ENCODE data around the gene POLR1C. TPM values are rescaled to one million over a fixed set of nuclear protein-coding genes. Genes with fewer than 3 reads are reported as not detected.

Gene POLR1C
- total RNA-seq, 6 donors from 2014 or later, result 14.2 to 41.4 (median 24.5) TPM

DNA sequence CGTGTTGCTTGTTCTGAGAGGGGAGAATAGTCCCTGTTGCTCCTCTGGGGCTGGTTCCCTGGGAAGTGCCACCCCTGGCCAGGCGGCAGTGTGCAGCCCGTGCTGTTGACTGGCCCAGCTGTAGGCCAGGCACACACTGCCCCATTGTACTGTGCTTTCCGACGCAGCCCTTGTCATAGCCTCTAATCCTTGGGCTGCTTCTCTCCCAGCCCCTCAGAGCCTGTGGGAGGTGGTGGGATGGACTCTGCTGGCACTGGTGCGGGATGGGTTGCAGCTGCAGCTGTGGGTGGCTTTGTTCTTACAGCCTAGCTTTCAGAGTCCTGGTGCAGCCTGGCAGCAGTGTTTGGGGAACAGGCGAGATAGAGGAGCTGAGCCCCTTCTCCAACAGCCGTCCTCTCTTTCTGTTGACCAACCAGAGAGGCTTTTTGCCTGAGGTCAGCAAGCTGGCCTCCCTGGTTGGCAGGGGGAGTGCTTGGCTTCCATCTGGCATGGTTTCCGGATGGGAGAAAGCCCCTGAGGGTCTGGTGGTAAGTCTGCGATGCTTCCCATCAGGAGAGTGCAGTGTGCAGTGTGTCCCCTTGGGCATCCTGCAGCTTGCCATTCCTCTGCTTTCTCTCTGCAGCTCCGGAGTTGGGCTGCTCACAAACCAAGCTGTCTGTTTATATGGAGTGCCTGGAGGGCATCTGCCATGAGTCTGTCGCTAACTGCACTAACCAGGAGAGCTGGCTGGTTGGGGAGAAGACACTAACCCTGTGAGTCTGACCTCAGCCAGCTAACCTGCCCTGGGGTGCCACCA is 27.4 kb upstream of the POLR1C start:
- Histone ChIP-seq H3K9me3 (no peaks in the 10 kb centered on the region), H3K27me3 (no peaks in the 10 kb centered on the region), H3K36me3 (peaks cover 0 to 9% (median 0%) of the 10 kb centered on the region in 4 donors), H3K4me1 (peaks cover 17 to 25% (median 19%) of the 10 kb centered on the region in 4 donors), H3K4me3 (no peak overlapping the region), H3K27ac (no peak overlapping the region)
- ATAC-seq (ENCODE audit: low FRiP score in 2 of 2) (no peak), DNase-seq (no peak)
- 93 to 95% methylated on average over 5 to 10 of the region's 12 CpGs for WGBS, 2 donors
- TF ChIP-seq EP300 (IDR thresholded peaks at IDR 0.05) (no peak), POLR2AphosphoS5 (IDR thresholded peaks at IDR 0.05) (no peak), POLR2A (IDR thresholded peaks at IDR 0.05) (no peak)
- TF ChIP-seq, protein P1, sequence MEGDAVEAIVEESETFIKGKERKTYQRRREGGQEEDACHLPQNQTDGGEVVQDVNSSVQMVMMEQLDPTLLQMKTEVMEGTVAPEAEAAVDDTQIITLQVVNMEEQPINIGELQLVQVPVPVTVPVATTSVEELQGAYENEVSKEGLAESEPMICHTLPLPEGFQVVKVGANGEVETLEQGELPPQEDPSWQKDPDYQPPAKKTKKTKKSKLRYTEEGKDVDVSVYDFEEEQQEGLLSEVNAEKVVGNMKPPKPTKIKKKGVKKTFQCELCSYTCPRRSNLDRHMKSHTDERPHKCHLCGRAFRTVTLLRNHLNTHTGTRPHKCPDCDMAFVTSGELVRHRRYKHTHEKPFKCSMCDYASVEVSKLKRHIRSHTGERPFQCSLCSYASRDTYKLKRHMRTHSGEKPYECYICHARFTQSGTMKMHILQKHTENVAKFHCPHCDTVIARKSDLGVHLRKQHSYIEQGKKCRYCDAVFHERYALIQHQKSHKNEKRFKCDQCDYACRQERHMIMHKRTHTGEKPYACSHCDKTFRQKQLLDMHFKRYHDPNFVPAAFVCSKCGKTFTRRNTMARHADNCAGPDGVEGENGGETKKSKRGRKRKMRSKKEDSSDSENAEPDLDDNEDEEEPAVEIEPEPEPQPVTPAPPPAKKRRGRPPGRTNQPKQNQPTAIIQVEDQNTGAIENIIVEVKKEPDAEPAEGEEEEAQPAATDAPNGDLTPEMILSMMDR (IDR thresholded peaks at IDR 0.05), result no peak

DNA sequence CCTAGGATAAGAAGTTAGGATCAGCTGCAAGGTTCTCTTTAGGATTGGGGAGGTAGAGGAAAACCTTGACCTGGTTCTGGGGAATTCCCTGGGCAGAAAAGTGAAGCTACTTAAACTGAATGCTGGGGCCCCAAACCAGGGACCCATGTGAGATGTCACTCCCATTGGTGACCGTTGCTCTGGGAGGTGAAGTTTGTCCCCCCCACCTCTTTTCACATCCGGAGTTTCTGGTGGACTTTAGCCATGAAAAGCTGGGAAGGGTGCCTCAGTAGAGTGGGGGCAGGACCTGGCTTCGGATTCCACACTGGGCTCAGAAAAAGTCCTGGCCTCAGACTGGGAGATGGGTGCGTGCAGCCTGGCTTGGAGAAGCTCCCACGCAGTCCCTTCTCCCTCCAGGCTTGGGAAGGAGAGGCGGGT is 26.4 kb upstream of the POLR1C start:
- Histone ChIP-seq H3K4me3 (no peak overlapping the region), H3K27ac (no peak overlapping the region), H3K36me3 (peaks cover 0 to 9% (median 0%) of the 10 kb centered on the region in 4 donors), H3K27me3 (no peaks in the 10 kb centered on the region), H3K9me3 (no peaks in the 10 kb centered on the region), H3K4me1 (peaks cover 25 to 31% (median 26%) of the 10 kb centered on the region in 4 donors)
- ATAC-seq (ENCODE audit: low FRiP score in 2 of 2) (no peak), DNase-seq (no peak)
- TF ChIP-seq, protein P1 (IDR thresholded peaks at IDR 0.05), result no peak
- TF ChIP-seq POLR2AphosphoS5 (IDR thresholded peaks at IDR 0.05) (no peak), POLR2A (IDR thresholded peaks at IDR 0.05) (no peak), EP300 (IDR thresholded peaks at IDR 0.05) (no peak)
- WGBS, 2 donors, result 81 to 98% methylated on average over 6 of the region's 6 CpGs

- Histone ChIP-seq H3K9me3 (no peaks in the 10 kb centered on the region), H3K36me3 (no peaks in the 10 kb centered on the region), H3K27ac (peak overlapping the region in 3 of 4 donors; percentile 15 to 45 (median 32)), H3K4me3 (no peak overlapping the region), H3K27me3 (no peaks in the 10 kb centered on the region), H3K4me1 (peaks cover 38 to 42% (median 40%) of the 10 kb centered on the region in 4 donors)
- 31 to 50% methylated on average over 1 to 10 of the region's 10 CpGs for WGBS, 2 donors
- ATAC-seq (ENCODE audit: low FRiP score in 2 of 2) (peak; percentile 63 to 67), DNase-seq (peak; percentile 72 to 90)
- TF ChIP-seq POLR2A (IDR thresholded peaks at IDR 0.05), result no peak
- TF ChIP-seq, protein P1 (IDR thresholded peaks at IDR 0.05), result no peak
- no peak for TF ChIP-seq POLR2AphosphoS5 (IDR thresholded peaks at IDR 0.05)
- TF ChIP-seq EP300 (IDR thresholded peaks at IDR 0.05), result no peak
Measured at GRCh38 chr6:43491750-43492661, 24.9 kb upstream of the POLR1C start.

GRCh38 chr6:43492673-43493072 is 24.2 kb upstream of the POLR1C start:
- WGBS, 2 donors, result 63% methylated on average over 3 of the region's 3 CpGs; no CpG with 5 or more reads in 1 of the 2 donors
- no peak overlapping the region for H3K4me3 ChIP-seq
- H3K4me1 ChIP-seq, result peaks cover 38 to 42% (median 40%) of the 10 kb centered on the region in 4 donors
- no peaks in the 10 kb centered on the region for H3K27me3 ChIP-seq
- peak overlapping the region in 3 of 4 donors; percentile 15 to 45 (median 32) for H3K27ac ChIP-seq
- TF ChIP-seq, protein P1 (IDR thresholded peaks at IDR 0.05), result no peak
- TF ChIP-seq POLR2A (IDR thresholded peaks at IDR 0.05), result no peak
- no peak for TF ChIP-seq EP300 (IDR thresholded peaks at IDR 0.05)
- no peak for TF ChIP-seq POLR2AphosphoS5 (IDR thresholded peaks at IDR 0.05)
- H3K36me3 ChIP-seq, result peaks cover 0 to 6% (median 3%) of the 10 kb centered on the region in 4 donors
- no peaks in the 10 kb centered on the region for H3K9me3 ChIP-seq
- ATAC-seq (ENCODE audit: low FRiP score in 2 of 2), result peak; percentile 3 to 24
- no peak for DNase-seq

All from upper lobe of left lung (tissue), 6 donors.